Gastrocnemius medialis (tissue), 4 donors: ENCODE results near the gene CRYBB1. TPM values are rescaled to one million over a fixed set of nuclear protein-coding genes. Genes with fewer than 3 reads are reported as not detected.

Experiments used
- ATAC-seq, 2 donors: fragments of 150-250 bp; one replicate each; pipeline ENCODE4 v1.9.1; 2016
- DNase-seq, 2 donors: peaks; one replicate each; pipeline ENCODE4 v3.0.0-alpha.2; 2019
- H3K27ac ChIP-seq, 4 donors: fragments of 200-600 bp; sonication (generic); 1 replicate in 1 of 4; 2 replicates in 3 of 4; pipeline ENCODE4 v1.5.1; 2016 to 2018; ENCODE audit warnings: mild to moderate bottlenecking in 2 of 4, moderate library complexity in 1 of 4
- H3K27me3 ChIP-seq, 3 donors: fragments of 200-600 bp; sonication (generic) in 2 of 3; 1 replicate in 1 of 3; 2 replicates in 2 of 3; pipeline versions ENCODE4 v1.5.1 to v1.6.0; 2016 to 2019; ENCODE audit warnings: mild to moderate bottlenecking in 1 of 3, moderate library complexity in 1 of 3
- H3K36me3 ChIP-seq, 2 donors: fragments of 200-600 bp; sonication (generic) in 1 of 2; one replicate each; pipeline ENCODE4 v1.5.1; 2017 to 2018
- H3K4me1 ChIP-seq, 2 donors: fragments of 200-600 bp; sonication (generic) in 1 of 2; one replicate each; pipeline ENCODE4 v1.5.1; 2016 to 2017; ENCODE audit warnings: mild to moderate bottlenecking in 2 of 2
- H3K4me3 ChIP-seq, 4 donors: fragments of 200-600 bp; sonication (generic) in 3 of 4; 1 replicate in 1 of 4; 2 replicates in 3 of 4; pipeline ENCODE4 v1.5.1; 2016 to 2019; ENCODE audit warnings: mild to moderate bottlenecking in 2 of 4
- H3K9me3 ChIP-seq, 3 donors: fragments of 200-600 bp; sonication (generic) in 2 of 3; 1 replicate in 1 of 3; 2 replicates in 2 of 3; pipeline ENCODE4 v1.5.1; 2016 to 2019
- POLR2A ChIP-seq, 2 donors: fragments of 450-650 bp; IDR thresholded peaks; one replicate each; pipeline ENCODE4 v1.6.1; 2017; ENCODE audit warnings: antibody characterized with exemption in 2 of 2, mild to moderate bottlenecking in 2 of 2, moderate library complexity in 2 of 2
- in situ Hi-C, 4 donors: fragments of 200-750 bp; cut with MboI; loops; one replicate each; pipeline versions ENCODE4 v1.15.0 to v1.8.0; 2017; ENCODE audit warnings: low sequenced_read_pairs in 4 of 4
- intact Hi-C: fragments of 100-400 bp; cut with DNase I; formaldehyde crosslinking; loops from one replicate; pipeline ENCODE4 v1.15.1; 2023; ENCODE audit warnings: low total_unique reads
- total RNA-seq, 4 donors: library from RNA; depleted of rRNA; stranded (reverse); fragments of >200 nt; gene quantifications; one replicate each; pipeline versions ENCODE4 v1.1.0 to v1.2.3, GENCODE V29; 2016
- TF ChIP-seq, protein P1 (sequence below), 5 experiments: fragments of 450-650 bp in 3 of 5; fragments of 200-600 bp in 2 of 5; sonication (generic) in 2 of 5; IDR thresholded peaks in 4 of 5; conservative IDR thresholded peaks in 1 of 5; 1 replicate in 4 of 5; 2 replicates in 1 of 5; pipeline ENCODE4 v1.5.1; 2016 to 2019; ENCODE audit warnings: antibody characterized with exemption in 5 of 5, mild to moderate bottlenecking in 3 of 5, moderate library complexity in 3 of 5

Gene CRYBB1
- total RNA-seq, 4 donors from 2014 or later = 0.97 TPM; not detected in 3

DNA sequence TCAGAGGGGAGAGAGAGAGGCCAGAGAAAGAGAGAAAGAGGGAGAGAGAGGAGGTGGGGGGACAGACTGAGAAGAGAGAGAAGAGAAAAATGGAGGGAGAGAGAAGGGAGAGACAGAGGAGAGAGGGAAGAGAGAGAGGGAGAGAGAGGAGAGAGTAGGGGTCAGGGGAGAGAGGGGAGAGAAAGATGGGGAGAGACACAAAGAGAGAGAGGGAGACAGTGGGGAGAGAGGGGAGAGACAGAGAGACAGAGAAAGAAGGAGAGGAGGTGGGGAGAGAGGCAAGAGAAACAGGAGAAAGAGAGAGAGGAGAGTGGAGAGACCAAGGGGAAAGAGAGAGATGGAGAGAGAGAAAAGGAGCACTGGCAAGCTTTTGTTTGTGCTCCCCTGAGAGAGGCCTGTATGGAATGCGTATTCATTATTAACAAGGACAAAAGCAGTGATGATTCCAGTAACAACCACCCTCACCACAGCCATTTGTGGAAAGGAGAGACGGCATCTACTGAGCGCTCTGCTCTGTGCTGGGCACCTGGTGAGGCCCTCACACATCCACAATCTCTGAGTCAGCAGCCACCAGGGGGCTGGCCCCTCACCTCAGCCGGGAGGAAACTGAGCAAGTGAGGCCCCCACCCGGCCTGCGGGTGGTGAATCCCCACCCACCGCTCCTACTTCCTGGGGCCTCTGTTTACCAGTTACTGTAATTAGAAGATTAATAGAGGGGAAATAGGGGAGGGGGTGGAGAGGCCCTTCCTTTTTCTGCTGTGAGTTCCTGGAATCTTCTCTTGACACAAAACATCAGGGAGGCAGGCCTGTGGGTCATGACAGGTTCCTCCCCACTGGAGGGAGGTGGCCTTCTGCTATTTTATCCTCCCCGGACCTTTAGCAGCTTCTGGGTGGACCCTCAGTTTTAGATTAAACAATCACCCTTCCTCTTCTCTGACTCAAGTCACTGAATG, 24.9 kb upstream of the CRYBB1 start:
- Histone ChIP-seq H3K27ac (peak overlapping the region; percentile 47 to 64 (median 54)), H3K36me3 (no peaks in the 10 kb centered on the region), H3K4me3 (no peak overlapping the region), H3K27me3 (no peaks in the 10 kb centered on the region), H3K4me1 (peaks cover 0 to 9% of the 10 kb centered on the region in 2 donors), H3K9me3 (no peaks in the 10 kb centered on the region)
- in situ Hi-C loops (no loop called here), intact Hi-C loops (no loop called here)
- ATAC-seq (no peak), DNase-seq (no peak)
- TF ChIP-seq POLR2A (IDR thresholded peaks at IDR 0.05) = no peak
- TF ChIP-seq, protein P1, sequence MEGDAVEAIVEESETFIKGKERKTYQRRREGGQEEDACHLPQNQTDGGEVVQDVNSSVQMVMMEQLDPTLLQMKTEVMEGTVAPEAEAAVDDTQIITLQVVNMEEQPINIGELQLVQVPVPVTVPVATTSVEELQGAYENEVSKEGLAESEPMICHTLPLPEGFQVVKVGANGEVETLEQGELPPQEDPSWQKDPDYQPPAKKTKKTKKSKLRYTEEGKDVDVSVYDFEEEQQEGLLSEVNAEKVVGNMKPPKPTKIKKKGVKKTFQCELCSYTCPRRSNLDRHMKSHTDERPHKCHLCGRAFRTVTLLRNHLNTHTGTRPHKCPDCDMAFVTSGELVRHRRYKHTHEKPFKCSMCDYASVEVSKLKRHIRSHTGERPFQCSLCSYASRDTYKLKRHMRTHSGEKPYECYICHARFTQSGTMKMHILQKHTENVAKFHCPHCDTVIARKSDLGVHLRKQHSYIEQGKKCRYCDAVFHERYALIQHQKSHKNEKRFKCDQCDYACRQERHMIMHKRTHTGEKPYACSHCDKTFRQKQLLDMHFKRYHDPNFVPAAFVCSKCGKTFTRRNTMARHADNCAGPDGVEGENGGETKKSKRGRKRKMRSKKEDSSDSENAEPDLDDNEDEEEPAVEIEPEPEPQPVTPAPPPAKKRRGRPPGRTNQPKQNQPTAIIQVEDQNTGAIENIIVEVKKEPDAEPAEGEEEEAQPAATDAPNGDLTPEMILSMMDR (IDR thresholded peaks at IDR 0.05 in 4 of 5, conservative IDR thresholded peaks at IDR 0.05 in 1 of 5) = no peak

DNA sequence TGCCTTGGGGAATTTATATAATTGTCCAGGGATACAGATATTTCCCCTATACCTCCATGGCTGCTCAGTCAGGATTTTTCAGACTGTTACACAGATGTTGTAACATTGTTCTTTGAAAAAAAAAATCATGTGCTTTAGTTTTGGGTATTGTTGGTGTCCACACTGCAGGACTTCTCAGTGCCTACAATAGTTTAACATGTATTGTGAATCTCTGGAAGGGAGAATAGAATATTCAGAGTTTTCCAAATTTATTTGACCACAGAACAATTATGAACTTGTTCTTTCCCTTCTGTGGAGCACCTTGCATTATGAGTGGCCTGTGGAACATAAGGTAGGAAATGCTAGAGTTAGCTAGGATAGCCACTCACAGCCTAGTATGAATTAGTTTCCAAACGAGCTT, 18.5 kb upstream of the CRYBB1 start:
- TF ChIP-seq POLR2A (IDR thresholded peaks at IDR 0.05) = no peak
- TF ChIP-seq, protein P1 (IDR thresholded peaks at IDR 0.05 in 4 of 5, conservative IDR thresholded peaks at IDR 0.05 in 1 of 5) = no peak
- Histone ChIP-seq H3K36me3 (no peaks in the 10 kb centered on the region), H3K4me3 (no peak overlapping the region), H3K9me3 (no peaks in the 10 kb centered on the region), H3K27ac (no peak overlapping the region), H3K4me1 (peaks cover 0 to 3% of the 10 kb centered on the region in 2 donors), H3K27me3 (no peaks in the 10 kb centered on the region)
- in situ Hi-C loops (no loop called here), intact Hi-C loops (no loop called here)
- ATAC-seq (no peak), DNase-seq (no peak)

- H3K4me3 ChIP-seq = no peak overlapping the region
- in situ Hi-C loops (no loop called here), intact Hi-C loops (no loop called here)
- peaks cover 0 to 3% of the 10 kb centered on the region in 2 donors for H3K4me1 ChIP-seq
- TF ChIP-seq, protein P1 (IDR thresholded peaks at IDR 0.05 in 4 of 5, conservative IDR thresholded peaks at IDR 0.05 in 1 of 5) = no peak
- no peak for TF ChIP-seq POLR2A (IDR thresholded peaks at IDR 0.05)
- no peaks in the 10 kb centered on the region for H3K36me3 ChIP-seq
- ATAC-seq (no peak), DNase-seq (no peak)
- no peaks in the 10 kb centered on the region for H3K27me3 ChIP-seq
- H3K27ac ChIP-seq = no peak overlapping the region
- no peaks in the 10 kb centered on the region for H3K9me3 ChIP-seq
These were observed 17.3 kb upstream of the CRYBB1 start for GRCh38 chr22:26635117-26635516.

DNA sequence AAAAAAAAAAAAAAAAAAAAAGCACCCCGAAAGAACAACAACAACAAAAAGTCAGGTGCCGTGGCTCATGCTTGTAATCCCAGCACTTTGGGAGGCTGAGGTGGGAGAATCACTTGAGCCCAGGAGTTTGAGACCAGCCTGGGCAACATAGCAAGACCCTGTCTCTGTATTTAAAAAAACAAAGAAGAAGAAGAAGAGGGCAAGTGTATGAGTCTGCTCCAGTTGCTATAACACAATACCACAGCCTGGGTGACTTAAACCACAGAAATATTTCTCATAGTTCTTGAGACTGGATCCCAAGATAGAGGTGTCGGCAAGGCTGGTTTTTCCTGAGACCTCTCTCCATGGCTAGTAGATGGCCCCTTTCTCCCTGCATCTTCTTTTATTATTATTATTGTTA, 16.4 kb upstream of the CRYBB1 start:
- intact Hi-C loops (no loop called here), in situ Hi-C loops (no loop called here)
- Histone ChIP-seq H3K27ac (no peak overlapping the region), H3K36me3 (no peaks in the 10 kb centered on the region), H3K27me3 (no peaks in the 10 kb centered on the region), H3K9me3 (no peaks in the 10 kb centered on the region), H3K4me3 (no peak overlapping the region), H3K4me1 (peaks cover 0 to 3% of the 10 kb centered on the region in 2 donors)
- ATAC-seq = no peak
- TF ChIP-seq POLR2A (IDR thresholded peaks at IDR 0.05) = no peak
- TF ChIP-seq, protein P1 (IDR thresholded peaks at IDR 0.05 in 4 of 5, conservative IDR thresholded peaks at IDR 0.05 in 1 of 5) = no peak
- DNase-seq = no peak
